ENCODE data around the gene DBP. TPM values are rescaled to one million over a fixed set of nuclear protein-coding genes. Genes with fewer than 3 reads are reported as not detected.

DBP gene
- total and polyA plus RNA-seq, 12 donors: 11.5 to 80.6 (median 53.6) TPM

DNA sequence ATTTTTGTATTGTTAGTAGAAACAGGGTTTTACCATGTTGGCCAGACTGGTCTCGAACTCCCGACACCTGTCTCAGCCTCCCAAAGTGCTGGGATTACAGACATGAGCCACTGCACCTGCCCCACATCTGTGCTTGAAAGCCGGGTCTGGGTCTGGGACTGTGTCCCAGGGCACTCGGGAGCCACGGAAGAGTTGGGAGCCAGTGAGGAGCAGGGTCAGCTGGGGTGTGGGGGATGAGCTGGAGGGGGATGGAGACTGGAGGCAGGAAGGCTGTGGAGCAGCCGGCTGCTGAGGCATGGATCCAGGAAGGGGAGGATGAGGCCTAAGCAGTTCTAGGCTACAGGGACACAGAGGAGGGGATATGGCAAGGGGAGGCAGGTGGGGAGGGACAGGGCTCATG, 41.3 kb downstream of the DBP start:
- no peak for DNase-seq
- Histone ChIP-seq H3K4me3 (no peak overlapping the region), H3K9me3 (replicated peaks in 1 of 3) (no peaks in the 10 kb centered on the region), H3K27me3 (no peaks in the 10 kb centered on the region), H3K27ac (no peak overlapping the region), H3K4me1 (replicated peaks in 1 of 2) (no peaks in the 10 kb centered on the region), H3K36me3 (replicated peaks in 1 of 2) (no peaks in the 10 kb centered on the region)
- no peak for TF ChIP-seq CTCF (IDR thresholded peaks at IDR 0.05)
- TF ChIP-seq POLR2A (IDR thresholded peaks at IDR 0.05): no peak
- WGBS, 4 donors: 67 to 80% (median 76%) methylated on average over 6 of the region's 6 CpGs
- intact Hi-C loops (cut with DNase I): no loop called here

GRCh38 chr19:48595171-48595570, 42.0 kb downstream of the DBP start:
- no peaks in the 10 kb centered on the region for H3K27me3 ChIP-seq
- intact Hi-C loops (cut with DNase I): no loop called here
- TF ChIP-seq POLR2A (IDR thresholded peaks at IDR 0.05): no peak
- TF ChIP-seq CTCF (IDR thresholded peaks at IDR 0.05): no peak
- WGBS, 4 donors: 86 to 92% (median 88%) methylated on average over 9 of the region's 9 CpGs
- H3K27ac ChIP-seq: no peak overlapping the region
- no peak overlapping the region for H3K4me3 ChIP-seq
- no peak for DNase-seq
- no peaks in the 10 kb centered on the region for H3K4me1 ChIP-seq (replicated peaks in 1 of 2)
- H3K36me3 ChIP-seq (replicated peaks in 1 of 2): no peaks in the 10 kb centered on the region
- H3K9me3 ChIP-seq (replicated peaks in 1 of 3): no peaks in the 10 kb centered on the region

- no peak overlapping the region for H3K4me3 ChIP-seq
- H3K4me1 ChIP-seq (replicated peaks in 1 of 2): peaks cover 0 to 8% of the 10 kb centered on the region in 2 donors
- WGBS, 4 donors: 78 to 92% (median 90%) methylated on average over 3 to 5 of the region's 5 CpGs
- no peaks in the 10 kb centered on the region for H3K36me3 ChIP-seq (replicated peaks in 1 of 2)
- H3K27ac ChIP-seq: no peak overlapping the region
- intact Hi-C loops (cut with DNase I): no loop called here
- no peaks in the 10 kb centered on the region for H3K27me3 ChIP-seq
- TF ChIP-seq POLR2A (IDR thresholded peaks at IDR 0.05): no peak
- TF ChIP-seq CTCF (IDR thresholded peaks at IDR 0.05): no peak
- DNase-seq: no peak
- H3K9me3 ChIP-seq (replicated peaks in 1 of 3): no peaks in the 10 kb centered on the region
These were observed 46.2 kb downstream of the DBP start for GRCh38 chr19:48591021-48591420.

GRCh38 chr19:48588670-48589401, 48.3 kb downstream of the DBP start:
- peak overlapping the region in 3 of 5 donors; percentile 5 to 73 (median 20) for H3K27ac ChIP-seq
- no peaks in the 10 kb centered on the region for H3K9me3 ChIP-seq (replicated peaks in 1 of 3)
- 3 to 12% (median 5%) methylated on average over 12 to 36 of the region's 36 CpGs for WGBS, 4 donors
- intact Hi-C loops (cut with DNase I): loop anchor here in 1 of 2 donors (5.0 to 10.0 kb wide), 2 partner anchors 82 to 274 kb away; no protein-coding TSS in a partner anchor
- H3K4me3 ChIP-seq: peak overlapping the region in 2 of 4 donors; percentile 17 to 46
- TF ChIP-seq CTCF (IDR thresholded peaks at IDR 0.05) (peak; percentile 85 to 97 (median 96)), POLR2A (IDR thresholded peaks at IDR 0.05) (peak in 1 of 2 donors; percentile 14)
- H3K4me1 ChIP-seq (replicated peaks in 1 of 2): peaks cover 0 to 11% of the 10 kb centered on the region in 2 donors
- H3K36me3 ChIP-seq (replicated peaks in 1 of 2): no peaks in the 10 kb centered on the region
- H3K27me3 ChIP-seq: no peaks in the 10 kb centered on the region
- DNase-seq: peak; percentile 88 to 95 (median 92)
